Muscle of back (tissue), 11 donors: ENCODE results near the gene LDB2. TPM values are rescaled to one million over a fixed set of nuclear protein-coding genes. Genes with fewer than 3 reads are reported as not detected.

Experiments
- DNase-seq, 3 donors: peaks; one replicate each; pipeline versions ENCODE4 v3.0.0 to v3.0.0-alpha.2; 2013
- polyA plus RNA-seq, 10 donors: library from polyadenylated mRNA; unstranded; fragments of 120-200 nt; gene quantifications; one replicate each; pipeline ENCODE4 v1.2.1, GENCODE V29; 2013; ENCODE audit not compliant: insufficient read length in 10 of 10

The LDB2 gene
- polyA plus RNA-seq, 10 donors: 32.1 to 62.9 (median 45.8) TPM

GRCh38 chr4:16498978-16499377 is 399.5 kb downstream of the LDB2 start:
- DNase-seq: no peak

GRCh38 chr4:16496501-16496900 is 401.9 kb downstream of the LDB2 start:
- DNase-seq: no peak

- DNase-seq: no peak
Observed at GRCh38 chr4:16492872-16493271, 405.6 kb downstream of the LDB2 start.

GRCh38 chr4:16489226-16489625 is 409.2 kb downstream of the LDB2 start:
- no peak for DNase-seq

- no peak for DNase-seq
Observed at GRCh38 chr4:16488084-16488483, 410.4 kb downstream of the LDB2 start.

- DNase-seq: no peak
Observed at GRCh38 chr4:16484711-16485110, 413.7 kb downstream of the LDB2 start.

GRCh38 chr4:16483540-16483939 is 414.9 kb downstream of the LDB2 start:
- DNase-seq: no peak

GRCh38 chr4:16480011-16480410 is 418.4 kb downstream of the LDB2 start:
- peak in 2 of 3 donors; percentile 24 to 58 for DNase-seq

- DNase-seq: no peak
Observed at GRCh38 chr4:16472537-16472936, 425.9 kb downstream of the LDB2 start.

GRCh38 chr4:16467061-16467460 is 431.4 kb downstream of the LDB2 start:
- no peak for DNase-seq

GRCh38 chr4:16466581-16466980 is 431.9 kb downstream of the LDB2 start:
- no peak for DNase-seq

GRCh38 chr4:16464651-16465050 is 433.8 kb downstream of the LDB2 start:
- DNase-seq: no peak

- no peak for DNase-seq
Observed at GRCh38 chr4:16462656-16463055, 435.8 kb downstream of the LDB2 start.

- DNase-seq: no peak
Observed at GRCh38 chr4:16461362-16461761, 437.1 kb downstream of the LDB2 start.

- no peak for DNase-seq
Observed at GRCh38 chr4:16457944-16458343, 440.5 kb downstream of the LDB2 start.
